Measurements from ENCODE around the gene FGFR1OP2.
"Not testable (repeated sequence)": the region's sequence is repeated elsewhere in the genome, so short reads cannot be mapped to it uniquely, and the experiment has no call there.

Gene FGFR1OP2

DNA sequence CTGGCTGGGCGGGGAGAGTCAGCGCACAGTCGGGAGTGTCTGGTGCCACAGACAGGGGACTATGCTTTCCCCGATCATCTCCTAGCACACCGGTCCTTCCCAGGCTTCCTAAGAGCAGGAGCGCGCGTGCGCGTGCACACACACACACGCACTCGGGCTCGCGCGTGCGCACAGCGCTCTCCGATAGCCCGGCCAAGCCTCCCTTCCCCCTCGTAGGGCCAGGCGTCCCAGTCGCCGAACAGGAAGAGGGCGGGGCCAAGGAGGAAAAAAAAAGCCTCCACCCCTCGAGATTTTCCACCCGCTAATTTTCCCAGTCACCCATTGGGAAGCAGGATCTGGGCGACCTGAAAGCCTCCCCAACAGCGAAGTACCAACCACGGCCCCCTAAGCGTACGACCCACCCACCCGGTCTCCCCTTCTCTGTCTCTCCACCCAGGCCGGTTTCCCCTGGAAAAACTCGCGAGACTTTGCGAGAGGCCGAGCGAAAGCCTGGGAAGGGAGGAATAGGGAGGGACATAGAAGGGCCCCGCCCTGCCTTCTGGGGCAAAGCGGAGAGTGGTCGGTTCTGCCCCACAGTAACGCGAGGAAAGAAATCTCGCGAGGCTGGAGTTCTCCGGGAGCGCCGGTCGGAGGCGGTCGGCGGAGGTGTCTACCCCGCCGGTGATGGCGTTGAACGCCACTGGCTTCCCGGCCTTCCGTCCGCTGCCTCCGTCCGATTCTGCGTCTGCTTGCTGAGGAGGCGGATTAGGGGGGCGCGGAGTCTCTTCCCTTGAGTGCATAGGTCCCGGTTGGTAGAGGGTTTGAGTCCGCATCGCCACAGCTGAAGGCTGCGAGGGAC, at the start of gene FGFR1OP2, which contains the start of gene INTS13:
Gene FGFR1OP2 (plus strand): TSS at position 608 of the 838 bp plus-strand sequence. CDS start 15,689 bp downstream, outside the sequence.
Gene INTS13 (minus strand): TSS at position 119 of the 838 bp plus-strand sequence. CDS start 1,178 bp downstream, outside the sequence.
- peak within 1 kb of the TSS; percentile 100 for H3K27ac Mint-ChIP-seq
- peak; percentile 98 for DNase-seq
- H3K9me3 Mint-ChIP-seq: peaks cover 9% of the 10 kb centered on the region
- peak within 1 kb of the TSS; percentile 95 for H3K4me3 Mint-ChIP-seq
- H3K27me3 Mint-ChIP-seq (ENCODE audit: low read depth, poor library complexity): no peaks in the 10 kb centered on the region
- peaks cover 54% of the 10 kb centered on the region for H3K4me1 Mint-ChIP-seq
- peaks cover 33% of the 10 kb centered on the region for H3K36me3 Mint-ChIP-seq (ENCODE audit: low read depth)
- TF ChIP-seq, protein P1, sequence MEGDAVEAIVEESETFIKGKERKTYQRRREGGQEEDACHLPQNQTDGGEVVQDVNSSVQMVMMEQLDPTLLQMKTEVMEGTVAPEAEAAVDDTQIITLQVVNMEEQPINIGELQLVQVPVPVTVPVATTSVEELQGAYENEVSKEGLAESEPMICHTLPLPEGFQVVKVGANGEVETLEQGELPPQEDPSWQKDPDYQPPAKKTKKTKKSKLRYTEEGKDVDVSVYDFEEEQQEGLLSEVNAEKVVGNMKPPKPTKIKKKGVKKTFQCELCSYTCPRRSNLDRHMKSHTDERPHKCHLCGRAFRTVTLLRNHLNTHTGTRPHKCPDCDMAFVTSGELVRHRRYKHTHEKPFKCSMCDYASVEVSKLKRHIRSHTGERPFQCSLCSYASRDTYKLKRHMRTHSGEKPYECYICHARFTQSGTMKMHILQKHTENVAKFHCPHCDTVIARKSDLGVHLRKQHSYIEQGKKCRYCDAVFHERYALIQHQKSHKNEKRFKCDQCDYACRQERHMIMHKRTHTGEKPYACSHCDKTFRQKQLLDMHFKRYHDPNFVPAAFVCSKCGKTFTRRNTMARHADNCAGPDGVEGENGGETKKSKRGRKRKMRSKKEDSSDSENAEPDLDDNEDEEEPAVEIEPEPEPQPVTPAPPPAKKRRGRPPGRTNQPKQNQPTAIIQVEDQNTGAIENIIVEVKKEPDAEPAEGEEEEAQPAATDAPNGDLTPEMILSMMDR (IDR thresholded peaks at IDR 0.05): no peak

DNA sequence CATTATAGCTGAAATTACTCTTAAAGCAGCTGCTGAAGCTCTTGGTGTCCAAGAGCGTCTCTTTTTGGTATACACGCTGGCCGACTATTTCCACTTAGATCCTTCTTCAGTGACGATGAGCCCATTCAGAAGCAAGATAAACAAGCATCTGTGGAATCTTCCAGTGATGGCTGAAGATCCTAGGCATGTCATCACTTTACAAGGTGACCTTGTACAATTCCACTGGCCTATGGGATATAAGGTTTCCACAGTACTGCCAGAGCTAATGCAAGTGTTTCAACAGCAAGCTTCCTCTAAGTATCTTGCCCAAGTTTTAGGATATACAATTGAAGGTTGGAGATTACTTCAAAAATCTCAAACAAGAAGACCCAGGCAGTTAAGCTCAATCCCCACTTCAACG, 47.5 kb upstream of the FGFR1OP2 start:
- no peak overlapping the region for H3K27ac Mint-ChIP-seq
- no peak overlapping the region for H3K4me3 Mint-ChIP-seq
- no peaks in the 10 kb centered on the region for H3K9me3 Mint-ChIP-seq
- no peak for DNase-seq
- no peaks in the 10 kb centered on the region for H3K36me3 Mint-ChIP-seq (ENCODE audit: low read depth)
- peaks cover 5% of the 10 kb centered on the region for H3K27me3 Mint-ChIP-seq (ENCODE audit: low read depth, poor library complexity)
- H3K4me1 Mint-ChIP-seq: no peaks in the 10 kb centered on the region
- TF ChIP-seq, protein P1 (IDR thresholded peaks at IDR 0.05): no peak

DNA sequence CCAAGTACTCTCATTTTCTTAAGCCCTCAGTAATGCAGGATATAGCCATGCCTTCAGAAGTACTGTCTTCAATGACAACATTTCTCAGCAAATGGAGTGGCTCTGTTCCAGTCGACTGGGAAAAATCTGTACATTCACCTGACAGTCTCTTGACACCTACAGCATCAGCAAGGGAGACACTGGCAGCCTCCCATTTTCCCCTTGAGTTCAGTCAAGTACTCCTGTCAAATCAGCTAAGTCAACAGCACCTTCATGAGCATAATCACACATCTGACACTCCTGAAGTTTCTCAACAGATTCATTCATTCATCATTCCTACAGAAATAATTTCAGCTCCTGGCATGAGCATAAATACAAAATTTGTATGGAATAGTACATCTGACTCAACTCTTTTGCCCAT, 46.6 kb upstream of the FGFR1OP2 start:
- DNase-seq: no peak
- Mint-ChIP-seq H3K27ac (no peak overlapping the region), H3K4me1 (no peaks in the 10 kb centered on the region), H3K27me3 (ENCODE audit: low read depth, poor library complexity) (peaks cover 3% of the 10 kb centered on the region), H3K36me3 (ENCODE audit: low read depth) (no peaks in the 10 kb centered on the region), H3K9me3 (no peaks in the 10 kb centered on the region), H3K4me3 (no peak overlapping the region)
- TF ChIP-seq, protein P1 (IDR thresholded peaks at IDR 0.05): no peak

DNA sequence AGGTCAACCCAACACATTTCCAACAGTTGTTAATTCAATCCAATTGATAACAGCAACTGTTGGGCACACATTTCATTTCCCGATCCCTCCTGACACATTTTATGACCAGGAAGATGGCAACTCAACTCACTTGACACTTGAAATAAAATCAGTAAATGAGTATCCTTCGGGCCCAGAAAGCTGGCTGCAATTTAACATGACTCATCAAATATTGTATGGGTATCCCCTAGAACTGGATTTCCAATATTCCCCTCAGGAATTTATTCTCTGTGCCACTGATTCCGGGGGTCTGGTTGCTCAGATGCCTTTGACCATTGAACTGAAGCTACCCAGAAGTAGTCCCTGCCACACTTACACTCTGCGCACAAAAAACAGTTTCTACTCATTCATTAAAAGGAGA, 42.6 kb upstream of the FGFR1OP2 start:
- Mint-ChIP-seq H3K36me3 (ENCODE audit: low read depth) (peaks cover 22% of the 10 kb centered on the region), H3K27ac (peak overlapping the region; percentile 64), H3K4me3 (no peak overlapping the region), H3K4me1 (no peaks in the 10 kb centered on the region), H3K9me3 (peaks cover 4% of the 10 kb centered on the region), H3K27me3 (ENCODE audit: low read depth, poor library complexity) (no peaks in the 10 kb centered on the region)
- TF ChIP-seq, protein P1 (IDR thresholded peaks at IDR 0.05): no peak
- DNase-seq: no peak

DNA sequence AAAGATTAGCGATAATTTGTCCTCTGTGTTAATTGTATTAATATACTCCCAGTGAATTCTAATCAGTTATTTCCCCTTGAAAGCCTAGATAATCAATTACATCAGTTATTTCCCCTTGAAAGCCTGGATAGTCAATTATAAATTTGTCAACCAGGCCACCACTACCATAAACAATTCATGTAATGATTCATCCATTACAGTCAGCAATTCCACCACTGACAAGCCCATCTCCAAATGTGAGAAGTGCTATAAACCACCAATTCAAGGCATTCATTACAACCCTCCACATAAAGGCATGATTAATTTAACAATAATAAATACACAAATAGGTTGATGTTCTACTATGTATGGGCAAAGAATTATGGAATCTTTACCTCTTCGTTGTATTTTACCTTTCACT, 41.4 kb upstream of the FGFR1OP2 start:
- H3K27me3 Mint-ChIP-seq (ENCODE audit: low read depth, poor library complexity): no peaks in the 10 kb centered on the region
- H3K4me3 Mint-ChIP-seq: no peak overlapping the region
- no peak for DNase-seq
- H3K4me1 Mint-ChIP-seq: no peaks in the 10 kb centered on the region
- peaks cover 13% of the 10 kb centered on the region for H3K9me3 Mint-ChIP-seq
- peaks cover 34% of the 10 kb centered on the region for H3K36me3 Mint-ChIP-seq (ENCODE audit: low read depth)
- TF ChIP-seq, protein P1 (IDR thresholded peaks at IDR 0.05): no peak
- no peak overlapping the region for H3K27ac Mint-ChIP-seq

DNA sequence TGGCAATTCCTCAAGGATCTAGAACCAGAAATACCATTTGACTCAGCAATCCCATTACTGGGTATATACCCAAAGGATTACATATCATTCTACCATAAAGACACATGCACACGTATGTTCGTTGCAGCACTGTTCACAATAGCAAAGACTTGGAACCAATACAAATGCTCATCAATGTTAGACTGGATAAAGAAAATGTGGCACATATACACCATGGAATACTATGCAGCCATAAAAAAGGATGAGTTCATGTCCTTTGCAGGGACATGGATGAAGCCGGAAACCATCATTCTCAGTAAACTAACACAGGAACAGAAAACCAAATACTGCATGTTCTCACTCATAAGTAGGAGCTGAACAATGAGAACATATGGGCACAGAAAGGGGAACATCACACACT, 34.9 kb upstream of the FGFR1OP2 start:
- peaks cover 35% of the 10 kb centered on the region for H3K9me3 Mint-ChIP-seq
- H3K27me3 Mint-ChIP-seq (ENCODE audit: low read depth, poor library complexity); DNase-seq; H3K4me3 Mint-ChIP-seq; H3K27ac Mint-ChIP-seq; H3K4me1 Mint-ChIP-seq: not testable (repeated sequence)
- peaks cover 83% of the 10 kb centered on the region for H3K36me3 Mint-ChIP-seq (ENCODE audit: low read depth)
